NCI-H1092 treated with DMSO at 0.1 percent for 48 hours (cell line): ENCODE results near the gene PSD2.
"Not testable (repeated sequence)": the region's sequence is repeated elsewhere in the genome, so short reads cannot be mapped to it uniquely, and the experiment has no call there.

ENCODE experiments used
- DNase-seq: peaks from one replicate; lab custom pipeline; 2025; lab: John Stamatoyannopoulos, UW

PSD2 gene

DNA sequence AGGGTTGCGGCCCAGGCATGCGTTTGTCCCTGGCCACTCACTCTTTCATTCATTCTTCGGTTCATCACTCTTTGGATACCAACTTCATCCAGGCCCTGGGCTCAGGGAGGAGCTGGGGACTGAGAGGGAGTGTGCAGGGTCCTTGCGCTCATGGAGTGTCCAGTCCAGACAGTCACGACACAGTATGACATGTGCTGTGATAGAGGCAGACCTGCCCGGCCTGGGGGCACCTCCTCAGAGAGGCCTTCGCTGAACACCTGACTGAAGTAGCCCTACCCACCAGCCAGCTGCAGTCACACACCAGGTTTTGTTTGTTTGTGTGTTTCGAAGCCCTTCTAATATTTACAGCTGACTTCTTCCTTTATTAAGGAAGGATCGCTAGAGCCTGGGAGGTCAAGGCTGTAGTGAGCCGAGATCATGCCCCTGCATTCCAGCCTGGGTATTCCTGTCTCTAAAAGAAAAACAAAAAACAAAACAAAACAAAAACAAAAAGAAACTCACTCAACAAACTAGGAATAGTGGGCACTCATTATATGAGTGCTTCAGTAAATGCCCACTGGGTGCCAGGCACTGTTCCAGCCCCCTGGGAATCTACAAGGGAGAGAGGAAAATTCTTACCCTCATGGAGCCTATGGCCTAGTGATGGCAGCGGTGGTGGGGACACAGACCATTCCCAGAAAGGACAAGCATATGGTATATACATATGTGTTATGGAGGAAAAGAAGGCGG is 6.3 kb upstream of the PSD2 start:
- DNase-seq = no peak

DNA sequence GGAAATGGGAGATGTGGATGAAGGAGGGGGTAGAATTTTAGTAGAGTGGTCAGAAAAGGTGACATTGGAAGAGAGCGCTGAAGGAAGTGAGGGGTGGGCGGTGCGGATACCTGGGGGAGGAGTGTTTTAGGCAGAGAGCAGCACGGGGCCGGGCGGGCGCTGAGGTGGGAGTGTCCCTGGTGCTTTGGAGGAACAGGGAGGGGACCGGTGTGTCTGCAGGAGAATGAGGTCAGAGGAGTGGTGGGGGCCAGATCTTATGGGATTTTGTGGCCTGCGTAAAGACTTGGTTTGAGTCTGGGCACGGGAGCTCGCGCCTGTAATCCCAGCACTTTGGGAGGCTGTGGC is 5.8 kb upstream of the PSD2 start:
- no peak for DNase-seq

DNA sequence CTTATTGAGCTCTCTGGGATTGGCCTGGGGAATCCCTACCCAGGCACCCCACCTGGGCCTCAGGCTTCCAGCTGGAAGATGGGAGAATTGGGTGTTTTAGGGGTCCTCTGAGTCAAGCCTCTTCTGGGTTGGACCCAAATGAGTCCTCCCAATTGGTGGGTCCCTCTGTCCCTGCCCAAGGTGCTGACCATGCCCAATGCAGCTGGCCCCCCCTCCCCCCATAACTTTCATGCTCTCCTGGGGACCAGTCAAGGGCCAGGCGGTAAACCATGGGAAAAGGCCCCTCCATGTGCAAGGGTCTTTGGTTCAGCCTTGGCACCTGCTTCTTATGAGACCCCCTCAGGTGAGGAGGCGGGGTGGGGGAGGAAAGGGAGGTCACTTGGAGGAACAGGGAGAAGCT is 3.4 kb upstream of the PSD2 start:
- no peak for DNase-seq

DNA sequence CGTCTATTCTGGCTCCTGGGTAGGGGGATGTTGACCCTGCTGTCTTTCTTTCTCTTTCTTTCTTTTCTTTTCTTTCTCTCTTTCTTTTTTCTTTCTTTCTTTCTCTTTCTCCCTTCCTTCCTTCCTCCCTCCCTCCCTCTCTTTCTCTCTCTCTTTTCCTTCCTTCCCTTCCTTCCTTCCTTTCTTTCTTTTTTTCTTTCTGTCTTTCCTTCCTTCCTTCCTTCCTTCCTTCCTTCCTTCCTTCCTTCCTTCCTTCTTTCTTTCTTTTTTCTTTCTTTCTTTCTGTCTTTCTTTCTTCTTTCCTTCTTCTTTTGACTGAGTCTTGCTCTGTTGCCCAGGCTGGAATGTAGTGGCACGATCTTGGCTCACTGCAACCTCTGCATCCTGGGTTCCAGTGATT is 3.0 kb upstream of the PSD2 start:
- DNase-seq = not testable (repeated sequence)

DNA sequence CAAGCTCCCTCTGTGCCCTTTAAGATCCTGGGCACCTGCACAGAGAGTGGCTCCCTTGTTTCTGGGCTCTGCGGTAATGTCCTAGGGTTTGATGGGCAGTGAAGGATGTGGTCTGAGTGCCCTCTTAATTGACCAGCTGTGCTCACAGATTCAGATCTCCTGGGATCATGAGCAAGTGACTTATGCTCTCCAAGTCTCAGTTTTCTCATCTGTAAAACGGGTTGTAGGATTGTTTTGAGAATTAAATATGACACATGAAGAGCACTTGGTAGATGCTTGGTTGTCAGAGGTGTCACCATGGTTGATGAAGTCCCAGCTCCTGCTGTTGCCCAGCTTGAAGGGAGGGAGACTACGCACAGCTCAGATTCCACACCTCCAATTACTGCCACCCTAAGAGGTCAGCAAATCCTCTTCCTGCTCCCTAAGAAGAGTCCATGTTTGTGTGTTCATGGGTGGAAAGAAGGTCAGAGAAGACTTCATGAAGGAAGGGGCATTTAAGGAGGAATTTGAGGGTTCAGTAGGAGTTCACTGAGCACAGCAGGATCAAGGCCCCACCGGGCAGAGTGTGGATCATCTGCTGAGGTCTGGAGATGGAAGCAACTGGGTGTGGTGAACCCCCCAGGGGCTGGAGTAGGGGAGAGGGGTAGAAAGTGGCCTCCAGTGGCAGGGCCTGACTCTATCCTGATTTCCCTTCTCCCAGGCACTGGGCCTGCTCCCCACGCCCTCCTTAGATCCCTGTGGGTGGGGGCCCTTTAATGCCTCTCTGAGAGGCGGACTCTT is 1.4 kb upstream of the PSD2 start:
- no peak for DNase-seq

DNA sequence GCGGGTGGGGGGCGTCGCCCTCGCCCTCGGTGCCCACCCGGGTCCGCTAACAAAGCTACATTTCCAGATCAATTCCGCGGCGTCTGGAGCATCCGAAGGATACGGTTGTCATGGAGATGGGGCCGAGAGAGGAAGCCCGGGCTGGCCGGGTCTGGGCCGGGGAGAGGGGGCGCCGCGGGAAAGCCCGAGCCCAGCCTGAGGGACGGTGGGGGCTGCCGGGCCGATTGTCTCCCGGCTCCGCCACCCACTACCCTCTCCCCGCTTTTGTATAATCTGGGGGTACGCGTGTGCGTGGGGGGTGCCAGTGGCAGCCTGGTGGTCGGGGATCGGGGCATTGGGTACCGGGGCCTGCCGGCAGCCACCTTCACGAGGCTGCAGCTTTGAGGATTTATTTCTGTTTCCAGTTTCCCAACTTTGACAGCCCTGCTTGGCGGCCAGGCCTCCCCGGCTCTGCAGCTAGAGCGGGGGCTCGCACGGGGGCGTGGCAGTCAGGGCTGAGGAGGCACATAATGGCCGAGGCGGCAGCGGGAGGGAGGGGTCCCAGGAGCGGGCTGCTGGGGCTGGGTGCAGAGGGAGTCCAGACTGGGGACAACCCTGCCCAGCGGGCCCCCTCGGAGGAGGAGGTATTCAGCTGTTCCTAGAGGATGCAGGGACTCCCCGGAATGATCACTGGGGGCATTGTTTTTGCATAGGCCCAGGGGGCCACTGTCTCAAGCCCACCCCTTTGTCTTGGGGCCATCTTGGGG is 626 bp downstream of the PSD2 start:
- DNase-seq = no peak

DNA sequence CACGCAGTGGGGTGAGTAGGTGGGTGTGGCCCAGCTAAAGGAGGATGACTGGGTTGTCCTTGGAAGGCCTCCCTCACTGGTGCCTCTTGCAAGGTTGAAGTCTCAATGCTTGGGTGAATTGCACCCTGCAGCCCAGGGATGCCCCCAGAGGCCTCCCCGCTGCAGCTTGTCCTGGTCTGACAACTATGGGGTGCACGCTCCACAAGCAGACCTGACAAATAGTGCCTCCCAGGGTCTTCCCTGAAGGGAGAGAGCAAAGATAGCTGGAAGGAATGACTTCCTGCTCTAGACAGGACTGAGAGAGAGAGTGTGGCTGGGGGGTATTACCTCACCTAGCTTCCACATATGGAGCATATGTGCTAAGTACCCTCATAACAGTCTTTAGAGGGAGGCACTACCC is 1.7 kb downstream of the PSD2 start:
- DNase-seq = no peak

DNA sequence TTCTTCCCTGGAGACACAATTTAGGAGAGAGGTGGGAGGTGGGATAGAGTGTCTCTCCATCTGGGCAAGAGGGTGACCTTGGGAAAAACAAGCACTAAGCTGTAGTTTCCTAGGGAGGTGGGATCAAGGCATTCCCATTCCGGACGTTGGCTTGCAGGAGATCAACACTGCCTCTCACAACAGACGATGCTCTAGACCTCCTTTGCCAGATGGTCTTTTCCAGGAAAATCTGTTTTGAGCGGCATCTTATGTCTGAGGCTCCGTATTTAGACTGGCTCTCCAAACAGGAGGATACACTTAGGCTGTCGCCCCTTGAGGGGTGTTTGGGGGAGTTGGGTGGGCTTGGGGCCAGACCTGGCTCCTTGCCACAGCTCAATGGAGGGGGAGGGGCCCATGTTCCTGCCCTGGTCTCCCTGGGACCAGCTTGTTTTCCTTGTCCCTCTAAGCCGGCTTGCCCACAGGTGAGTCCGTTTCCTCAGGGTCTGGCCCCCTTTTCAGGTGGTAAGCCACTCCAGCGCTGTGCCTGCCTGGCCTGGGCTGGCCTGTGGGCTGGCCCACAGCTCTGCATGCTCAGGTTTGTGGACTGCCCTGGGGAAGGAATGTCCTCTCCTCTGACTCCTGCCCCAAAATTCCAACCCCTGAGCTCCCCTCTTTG is 2.4 kb downstream of the PSD2 start:
- DNase-seq = no peak

DNA sequence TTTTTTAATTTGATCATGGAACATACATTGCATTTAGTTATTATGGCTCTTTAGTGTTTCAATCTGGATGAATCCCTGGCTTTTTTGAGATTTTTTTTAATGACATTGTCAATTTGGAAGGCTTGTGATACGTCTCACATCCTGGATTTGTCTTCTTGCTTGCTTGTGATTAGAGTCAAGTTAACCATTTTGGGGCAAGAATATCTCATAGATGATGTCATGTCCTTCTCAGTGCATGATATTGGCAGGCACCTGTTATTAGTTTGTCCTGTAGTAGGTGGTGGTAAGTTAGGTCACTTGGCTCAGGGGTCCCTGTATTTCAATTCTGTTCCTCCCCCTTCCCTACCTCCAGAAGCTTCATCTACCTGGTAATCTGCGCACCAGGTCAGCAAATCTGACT is 3.3 kb downstream of the PSD2 start:
- DNase-seq = no peak

DNA sequence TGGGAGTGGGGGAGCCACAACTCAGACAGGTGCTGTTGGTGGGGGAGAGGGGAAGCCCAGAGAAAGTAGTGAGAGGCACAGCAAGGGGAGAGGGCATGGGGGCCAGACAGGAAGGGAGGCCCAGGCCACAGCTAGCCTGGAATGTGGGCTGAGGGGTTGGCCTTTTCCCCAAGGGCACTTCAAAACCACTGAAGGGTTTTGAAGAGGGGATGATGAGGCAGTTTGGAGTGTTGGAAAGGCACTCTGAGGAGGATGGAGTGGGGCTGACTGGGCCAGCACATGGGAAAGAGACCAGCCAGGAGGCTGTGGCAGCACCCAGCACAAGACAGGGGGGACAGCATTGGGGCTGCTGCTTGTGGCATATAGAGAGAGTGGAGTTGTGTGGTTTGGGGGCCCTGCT is 3.8 kb downstream of the PSD2 start:
- DNase-seq = no peak

DNA sequence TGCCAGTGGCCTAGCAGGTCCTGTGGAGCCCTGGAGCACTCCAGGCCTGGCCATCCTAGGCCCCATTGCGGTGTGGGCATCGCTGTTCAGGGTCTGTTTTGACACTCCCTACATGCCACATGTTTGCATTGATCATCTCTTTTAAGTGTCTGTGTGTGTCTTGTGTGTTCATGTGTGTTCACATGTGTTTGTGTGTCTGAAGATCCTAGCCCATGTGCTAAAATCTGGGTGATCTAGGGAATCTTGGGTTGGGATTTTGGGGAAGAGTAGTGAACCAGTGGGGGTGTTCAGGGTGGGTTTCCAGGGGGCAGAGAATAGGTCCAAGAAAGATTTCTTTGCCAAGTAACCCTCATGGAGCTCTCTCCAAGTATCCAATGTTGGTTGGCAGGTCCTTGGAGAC is 8.4 kb downstream of the PSD2 start:
- no peak for DNase-seq

DNA sequence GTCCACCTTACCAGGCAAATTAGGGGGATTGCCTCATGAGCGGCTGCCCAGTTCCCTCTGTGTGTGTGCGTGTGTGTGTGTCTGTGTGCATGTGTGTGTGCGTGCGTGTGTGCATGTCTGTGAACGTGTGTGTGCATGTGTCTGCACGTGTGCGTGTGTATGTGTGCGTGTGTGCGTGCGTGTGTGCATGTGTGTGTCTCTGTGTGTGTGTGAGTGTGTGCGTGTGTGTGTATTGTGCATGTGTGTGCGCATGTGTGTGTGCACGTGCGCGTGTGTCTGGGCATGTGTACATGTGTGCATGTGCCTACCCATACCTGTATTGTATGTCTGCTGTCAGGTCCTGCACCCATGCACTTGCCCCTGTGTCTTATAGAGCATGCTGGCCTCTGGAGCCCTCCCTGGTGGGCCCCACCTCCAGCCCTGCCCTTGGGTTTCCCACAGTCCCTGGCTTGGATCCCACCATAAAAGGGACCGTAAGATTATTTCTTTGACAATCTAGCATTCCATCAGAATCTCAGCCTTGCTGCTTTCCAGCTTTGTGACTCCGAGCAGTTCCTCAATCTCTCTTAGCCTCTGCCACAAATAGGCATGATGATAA is 9.3 kb downstream of the PSD2 start:
- no peak for DNase-seq

DNA sequence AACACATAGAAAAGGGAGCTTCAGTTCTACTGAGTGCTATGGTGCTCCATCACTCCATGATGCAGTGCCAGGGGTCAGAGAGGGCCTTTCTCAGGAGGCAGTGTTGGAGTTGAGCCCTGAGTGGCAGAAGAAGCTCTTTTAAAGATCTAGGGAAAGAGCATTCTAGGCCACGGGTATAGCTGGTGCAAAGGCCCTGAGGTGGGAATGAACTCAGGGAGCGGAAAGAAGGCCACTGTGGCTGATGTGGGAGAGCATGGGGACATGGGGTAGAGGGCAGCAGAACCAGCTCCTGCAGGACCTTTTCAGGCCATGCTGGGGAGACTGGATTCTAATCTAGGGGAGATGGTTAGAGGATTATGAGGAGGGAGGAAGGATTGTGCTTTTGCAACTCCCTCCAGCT is 9.9 kb downstream of the PSD2 start:
- no peak for DNase-seq

DNA sequence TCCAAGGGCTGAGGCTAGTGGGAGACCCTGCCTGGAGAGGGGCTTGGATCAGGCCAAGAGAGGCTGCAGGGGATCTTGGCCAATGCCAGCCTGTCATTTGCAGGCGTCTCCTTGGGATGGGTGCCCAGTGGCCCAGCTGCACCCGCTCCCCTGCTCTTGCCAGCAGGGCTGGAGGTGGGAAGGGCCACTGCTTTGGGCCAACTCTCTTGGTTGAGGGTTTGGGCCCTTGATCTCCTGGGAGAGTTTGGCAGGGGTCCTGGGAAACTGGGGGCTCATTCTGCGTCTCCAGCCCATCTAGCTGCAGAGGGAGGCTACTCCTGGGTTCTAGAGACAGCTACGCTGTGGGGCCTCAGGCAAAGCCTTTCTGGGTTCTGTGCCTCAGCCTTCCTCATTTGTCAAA is 10.5 kb downstream of the PSD2 start:
- no peak for DNase-seq

DNA sequence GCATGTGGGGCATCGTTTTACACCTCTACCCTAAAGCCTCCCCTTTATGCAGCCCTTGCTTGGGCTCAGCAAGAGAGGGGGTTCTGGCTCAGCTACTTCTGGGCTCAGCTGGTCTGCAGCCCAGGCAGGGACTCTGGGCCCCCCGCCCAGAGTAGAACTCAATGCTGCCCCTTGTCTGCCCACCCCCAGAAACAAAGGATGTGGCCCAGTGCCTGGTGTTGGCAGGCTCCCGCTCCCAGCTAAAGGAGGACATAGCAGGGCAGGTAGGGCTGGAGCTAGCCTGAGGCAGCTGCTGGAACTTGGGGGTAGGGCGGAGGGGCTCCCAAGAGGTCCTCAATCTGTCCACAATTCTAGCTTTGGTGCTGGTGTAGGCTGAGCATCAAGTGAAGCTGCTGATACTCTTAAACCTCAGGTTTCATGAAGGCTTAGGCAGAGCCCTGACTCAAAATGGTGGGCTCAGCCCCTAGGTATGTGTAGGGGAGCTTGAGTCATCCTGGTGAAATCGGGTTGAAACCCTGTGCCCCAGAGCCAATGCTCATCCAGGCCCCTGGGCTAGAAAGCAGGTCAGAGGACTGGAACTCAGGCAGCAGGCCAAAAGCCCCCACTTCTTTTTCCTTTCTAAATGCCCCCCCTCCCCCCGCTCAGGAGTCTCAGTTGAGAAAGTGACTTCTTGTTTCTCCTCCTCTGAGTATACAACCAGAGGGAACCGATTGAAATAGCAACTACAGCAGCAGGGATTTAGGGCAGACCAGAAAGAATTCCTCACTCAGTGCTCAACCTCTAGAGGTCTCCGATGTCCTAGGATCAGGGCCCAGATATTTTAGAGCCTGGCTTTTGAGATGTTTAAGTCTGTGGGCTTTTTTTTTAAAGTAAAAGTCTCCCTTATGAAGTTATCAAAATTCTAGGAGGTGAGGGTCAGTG is 11.4 kb downstream of the PSD2 start:
- no peak for DNase-seq

DNA sequence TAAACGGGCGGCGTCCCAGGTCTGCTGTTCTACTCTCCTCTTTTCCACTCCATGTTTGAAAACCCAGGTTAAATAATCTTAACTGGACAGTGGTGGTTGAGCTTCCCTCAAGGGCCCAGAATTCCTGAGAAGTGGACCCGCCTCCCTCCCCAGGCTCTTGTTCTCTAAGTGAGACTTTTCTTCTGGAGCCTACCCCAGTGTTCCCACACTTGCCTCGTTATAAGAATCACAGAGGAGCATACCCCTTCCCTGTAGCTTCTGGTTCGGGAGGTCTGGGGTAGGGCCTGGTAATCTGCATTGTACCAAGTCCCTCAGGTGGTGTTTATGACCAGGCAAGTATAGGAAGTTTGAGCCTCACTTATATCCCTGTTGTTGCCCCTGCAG is 12.0 kb downstream of the PSD2 start:
- no peak for DNase-seq

DNA sequence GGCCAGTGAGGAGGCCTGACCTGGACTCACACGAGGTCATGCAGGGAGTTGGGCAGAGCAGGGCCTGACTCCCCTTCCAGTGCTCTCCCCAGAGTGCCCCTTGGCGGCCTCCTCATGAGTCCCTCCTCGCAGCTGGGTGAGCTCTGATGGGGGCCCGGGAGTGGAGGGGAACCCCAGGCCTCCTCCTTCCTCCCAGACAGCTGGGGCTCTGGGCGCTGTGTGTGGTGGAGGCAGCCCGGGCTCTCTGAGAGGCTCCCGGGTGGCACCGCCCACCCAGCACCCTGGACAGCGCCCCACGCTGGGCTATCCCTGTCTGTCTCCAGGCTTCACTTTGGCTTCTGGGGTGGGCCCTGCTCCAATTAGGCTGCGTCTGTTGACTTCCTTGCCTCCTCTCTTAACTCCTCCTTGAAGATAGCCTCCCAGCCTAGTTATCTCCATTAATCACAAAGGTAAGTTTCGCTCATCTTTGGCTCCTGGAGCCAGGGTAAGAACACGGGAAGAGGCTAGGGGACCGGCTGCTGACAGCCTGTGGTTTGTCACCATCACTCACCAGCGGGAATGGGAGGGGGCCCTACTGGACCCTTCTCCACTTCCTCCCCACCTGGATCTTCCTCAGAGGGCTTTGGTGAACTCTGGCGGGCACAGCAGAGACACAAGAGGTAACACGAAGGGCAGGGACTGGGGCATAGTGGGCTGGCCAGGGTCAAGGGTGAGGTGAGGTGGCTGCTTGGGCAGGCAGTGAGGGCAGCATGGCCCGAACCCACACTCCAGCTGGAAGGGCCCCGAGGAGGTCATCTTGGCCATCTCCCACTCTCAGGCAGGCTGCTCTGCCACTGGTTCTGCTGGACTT is 13.1 kb downstream of the PSD2 start:
- no peak for DNase-seq

DNA sequence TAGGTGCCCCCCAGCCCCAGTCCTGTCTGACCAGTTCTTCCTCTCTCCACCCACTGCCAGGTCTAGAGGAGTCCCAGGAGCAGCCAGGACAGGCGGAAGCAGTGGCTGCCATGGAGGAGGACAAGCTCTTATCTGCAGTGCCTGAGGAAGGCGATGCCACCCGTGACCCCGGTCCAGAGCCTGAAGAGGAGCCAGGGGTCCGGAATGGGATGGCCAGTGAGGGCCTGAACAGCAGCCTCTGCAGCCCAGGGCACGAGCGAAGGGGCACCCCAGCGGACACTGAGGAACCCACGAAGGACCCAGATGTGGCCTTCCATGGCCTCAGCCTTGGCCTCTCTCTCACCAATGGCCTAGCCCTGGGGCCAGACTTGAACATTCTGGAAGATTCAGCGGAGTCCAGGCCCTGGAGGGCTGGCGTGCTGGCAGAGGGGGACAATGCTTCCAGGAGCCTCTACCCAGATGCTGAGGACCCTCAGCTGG is 13.8 kb downstream of the PSD2 start:
- no peak for DNase-seq

DNA sequence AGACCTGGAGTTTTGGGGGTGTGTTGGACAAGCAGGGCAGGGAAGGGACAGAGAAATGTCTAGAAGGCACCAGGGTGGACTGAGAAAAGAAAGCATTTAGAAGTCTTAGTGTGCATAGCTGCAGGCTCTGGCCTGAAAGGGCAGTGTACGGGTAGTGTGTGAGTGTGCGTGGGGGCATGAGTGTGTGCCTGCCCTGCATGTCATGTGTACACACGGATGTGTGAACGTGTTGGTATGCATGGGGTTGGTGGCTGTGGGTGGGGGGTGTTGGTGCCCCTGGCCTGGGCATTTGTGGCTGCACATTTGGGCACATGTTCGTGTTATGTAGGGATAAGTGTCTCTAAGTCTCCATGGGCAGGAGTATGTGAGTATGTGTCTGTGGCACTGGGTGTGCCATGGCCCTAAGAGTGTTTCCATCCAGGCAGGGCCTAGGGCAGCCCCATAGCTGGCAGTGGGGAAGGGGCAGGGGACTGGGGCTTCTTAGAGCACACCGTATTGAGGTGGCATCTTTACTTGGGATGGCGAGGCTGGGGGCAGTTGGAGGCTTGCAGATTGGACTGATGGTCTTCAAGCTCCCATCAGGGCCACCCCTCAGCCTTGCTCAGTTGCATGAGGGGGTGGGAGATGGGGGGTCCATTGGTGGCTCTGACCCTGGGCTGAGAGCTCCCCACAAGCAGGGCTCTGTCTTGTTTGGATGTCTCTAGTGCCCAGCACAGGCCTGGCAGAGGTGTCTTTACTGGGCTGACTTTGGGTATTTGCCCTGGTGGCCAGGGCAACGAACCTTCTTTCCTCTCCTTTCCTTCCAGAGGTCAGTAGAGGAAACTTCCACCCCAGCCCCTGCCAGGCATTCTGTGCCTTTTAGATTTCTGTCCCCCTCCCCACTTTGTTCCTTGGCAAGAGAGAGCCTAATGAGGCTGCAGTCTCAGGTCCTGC is 15.0 kb downstream of the PSD2 start:
- no peak for DNase-seq
